M059J (cell line): ENCODE measurements around the gene ZCCHC2. TPM values are rescaled to one million over a fixed set of nuclear protein-coding genes. Genes with fewer than 3 reads are reported as not detected.

Experiments
- DNase-seq: peaks from one replicate; pipeline ENCODE4 v3.0.0-alpha.2; 2012; ENCODE audit warnings: low read depth
- total RNA-seq: library from RNA; depleted of rRNA; stranded (reverse); fragments of >200 nt; shearing (Covaris generic); gene quantifications from 2 replicates; pipeline ENCODE4 v1.2.3, GENCODE V29; 2014; rRNA removed

Gene ZCCHC2
- 9.6 and 13.0 TPM in 2 replicates for total RNA-seq

GRCh38 chr18:62522504-62523254 is at the start of gene ZCCHC2:
Gene ZCCHC2, plus strand, starts transcription at chr18:62523025. Its CDS starts 400 bp downstream, at chr18:62523425.
- peak; percentile 96 for DNase-seq

GRCh38 chr18:62479574-62479973 is 43.3 kb upstream of the ZCCHC2 start:
- DNase-seq = no peak

- DNase-seq = no peak
These were observed 41.9 kb upstream of the ZCCHC2 start for GRCh38 chr18:62480927-62481326.

- DNase-seq = no peak
These were observed 37.9 kb upstream of the ZCCHC2 start for GRCh38 chr18:62484941-62485340.

- peak; percentile 96 for DNase-seq
These were observed 37.1 kb upstream of the ZCCHC2 start for GRCh38 chr18:62485684-62486083.

- peak; percentile 92 for DNase-seq
These were observed 36.4 kb upstream of the ZCCHC2 start for GRCh38 chr18:62486290-62486964.

GRCh38 chr18:62487161-62487560 is 35.7 kb upstream of the ZCCHC2 start:
- DNase-seq = no peak

- no peak for DNase-seq
These were observed 31.7 kb upstream of the ZCCHC2 start for GRCh38 chr18:62490967-62491695.

- DNase-seq = no peak
These were observed 29.6 kb upstream of the ZCCHC2 start for GRCh38 chr18:62493033-62493862.

GRCh38 chr18:62494764-62495163 is 28.1 kb upstream of the ZCCHC2 start:
- DNase-seq = peak; percentile 16

- no peak for DNase-seq
These were observed 26.6 kb upstream of the ZCCHC2 start for GRCh38 chr18:62496262-62496661.

GRCh38 chr18:62497190-62497772 is 25.5 kb upstream of the ZCCHC2 start:
- no peak for DNase-seq

- no peak for DNase-seq
These were observed 24.1 kb upstream of the ZCCHC2 start for GRCh38 chr18:62498616-62499262.

- DNase-seq = no peak
These were observed 23.6 kb upstream of the ZCCHC2 start for GRCh38 chr18:62499263-62499650.

- DNase-seq = no peak
These were observed 22.7 kb upstream of the ZCCHC2 start for GRCh38 chr18:62500174-62500573.

- no peak for DNase-seq
These were observed 21.7 kb upstream of the ZCCHC2 start for GRCh38 chr18:62500966-62501591.

- peak; percentile 83 for DNase-seq
These were observed 16.9 kb upstream of the ZCCHC2 start for GRCh38 chr18:62505669-62506494.

GRCh38 chr18:62506495-62507143 is 16.2 kb upstream of the ZCCHC2 start:
- DNase-seq = peak; percentile 82

GRCh38 chr18:62509779-62510178 is 13.0 kb upstream of the ZCCHC2 start:
- no peak for DNase-seq
